ENCODE measurements around the gene POC1A.

The POC1A gene

DNA sequence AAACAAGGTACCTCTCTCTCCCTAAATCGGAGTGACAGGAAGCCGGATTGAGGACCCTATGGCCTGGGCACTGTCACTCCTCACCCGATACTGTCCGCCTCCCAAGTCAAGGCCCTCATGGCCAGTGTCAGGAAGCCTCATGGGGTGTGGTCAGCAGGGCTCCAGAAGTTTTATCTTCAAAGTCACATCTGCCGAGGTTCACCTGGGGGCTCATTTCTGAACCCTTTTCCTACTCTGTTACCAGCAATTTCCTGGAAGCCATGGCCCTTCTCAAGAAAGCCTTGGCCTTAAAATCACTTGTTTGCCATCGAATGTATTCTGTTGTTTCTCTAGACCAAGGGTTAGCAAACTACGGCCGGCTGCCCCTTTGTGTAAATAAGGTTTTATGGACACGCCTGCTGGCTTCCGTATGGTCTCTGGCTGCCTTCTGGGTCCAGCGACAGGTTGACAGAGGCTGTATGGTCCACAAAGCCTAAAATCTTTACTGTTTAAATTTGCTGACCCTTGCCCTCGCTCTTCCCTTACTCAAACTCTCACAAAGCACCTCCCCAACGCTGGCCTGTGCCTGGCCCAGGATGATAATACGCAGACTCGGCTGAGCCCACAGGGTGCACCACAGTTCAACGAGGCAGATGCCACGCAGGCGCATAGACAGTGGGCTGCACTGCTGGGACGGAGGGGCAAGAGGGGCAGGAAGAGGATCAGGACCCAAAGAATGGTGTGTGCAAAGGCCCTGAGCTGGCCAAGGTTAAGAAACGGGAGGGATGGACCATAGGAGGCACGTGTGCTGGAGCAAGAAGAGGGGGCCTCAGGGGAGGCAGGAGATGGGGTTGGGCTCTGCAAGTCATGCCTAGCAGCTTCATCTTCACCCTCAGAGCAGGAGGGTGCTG is 73.1 kb downstream of the POC1A start:
- Histone ChIP-seq H3K9ac (ENCODE audit: low read length) (no peak overlapping the region), H3K9me3 (ENCODE audit: control insufficient read depth, insufficient read depth, low read depth, low read length) (no peaks in the 10 kb centered on the region), H3K4me3 (ENCODE audit: low read depth, low read length) (no peak overlapping the region), H3K27ac (ENCODE audit: low read depth, low read length) (no peak overlapping the region), H3K4me1 (ENCODE audit: control insufficient read depth, insufficient read depth, low read length) (peaks cover 3% of the 10 kb centered on the region; the same call in 1 of the 2 replicates), H3K36me3 (ENCODE audit: control insufficient read depth, insufficient read depth, low read length) (peaks cover 5% of the 10 kb centered on the region; the same call in 1 of the 2 replicates), H3K27me3 (ENCODE audit: control insufficient read depth, insufficient read depth, low read length) (no peaks in the 10 kb centered on the region)

DNA sequence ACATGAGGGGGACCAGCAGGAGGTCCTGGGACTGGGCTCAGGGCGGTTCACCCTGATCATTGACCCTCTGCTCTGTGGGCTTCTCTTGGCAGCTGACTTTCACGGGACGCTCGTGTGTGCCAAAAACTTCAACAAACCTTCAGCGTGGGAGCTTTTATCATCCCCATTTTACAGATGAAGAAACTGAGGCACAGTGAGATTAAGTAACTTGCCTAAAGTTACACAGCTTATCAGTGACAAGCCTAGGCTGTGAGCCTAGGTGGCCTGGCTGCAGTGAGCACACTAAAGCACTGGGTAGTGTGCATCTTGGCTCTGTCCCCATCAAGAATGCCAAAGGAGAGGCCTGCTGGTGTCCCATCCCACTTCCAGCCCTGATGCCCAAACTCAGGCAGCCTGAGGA is 74.3 kb downstream of the POC1A start:
- Histone ChIP-seq H3K9ac (ENCODE audit: low read length) (no peak overlapping the region), H3K27me3 (ENCODE audit: control insufficient read depth, insufficient read depth, low read length) (no peaks in the 10 kb centered on the region), H3K4me1 (ENCODE audit: control insufficient read depth, insufficient read depth, low read length) (peaks cover 3% of the 10 kb centered on the region; the same call in 1 of the 2 replicates), H3K9me3 (ENCODE audit: control insufficient read depth, insufficient read depth, low read depth, low read length) (no peaks in the 10 kb centered on the region), H3K27ac (ENCODE audit: low read depth, low read length) (no peak overlapping the region), H3K4me3 (ENCODE audit: low read depth, low read length) (no peak overlapping the region), H3K36me3 (ENCODE audit: control insufficient read depth, insufficient read depth, low read length) (peaks cover 15% of the 10 kb centered on the region)

DNA sequence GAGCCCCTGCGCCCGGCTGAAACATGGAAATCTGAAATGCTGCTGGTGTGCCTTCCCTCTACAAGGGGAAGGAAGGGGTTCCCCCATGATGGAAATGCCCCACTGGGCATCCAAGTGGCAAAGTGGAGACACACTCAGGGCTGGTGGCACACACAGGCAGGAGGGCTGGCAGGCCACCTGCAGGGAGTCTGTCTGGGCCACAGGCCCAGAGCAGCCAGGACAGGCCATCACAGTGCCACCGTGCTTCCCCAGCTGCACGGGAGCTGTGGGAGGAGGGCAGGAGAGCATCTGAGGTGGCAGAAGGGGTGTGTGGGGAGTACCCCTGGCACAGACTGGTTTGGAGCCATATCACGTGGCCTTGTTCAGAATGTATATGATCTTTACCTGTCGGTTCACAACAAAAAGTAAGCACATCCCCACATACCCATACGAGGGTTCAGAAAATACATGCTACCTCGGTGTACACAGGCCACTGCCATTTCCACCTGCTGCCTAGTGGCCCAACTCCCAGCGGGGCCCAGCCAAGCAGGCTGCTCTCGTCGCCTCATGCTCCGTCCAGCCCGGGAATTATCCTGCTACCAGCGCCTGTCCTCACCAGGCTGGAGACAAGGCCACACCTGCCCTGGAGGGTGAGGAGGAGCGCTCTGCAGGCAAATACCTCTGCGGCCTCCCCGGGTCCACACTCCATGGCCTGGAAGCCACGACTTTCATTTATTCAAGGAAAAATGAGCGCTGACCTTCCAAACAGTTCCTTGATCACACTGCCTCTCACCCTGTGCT is 75.3 kb downstream of the POC1A start:
- no peak overlapping the region for H3K27ac ChIP-seq (ENCODE audit: low read depth, low read length)
- H3K36me3 ChIP-seq (ENCODE audit: control insufficient read depth, insufficient read depth, low read length) = peaks cover 24% of the 10 kb centered on the region

DNA sequence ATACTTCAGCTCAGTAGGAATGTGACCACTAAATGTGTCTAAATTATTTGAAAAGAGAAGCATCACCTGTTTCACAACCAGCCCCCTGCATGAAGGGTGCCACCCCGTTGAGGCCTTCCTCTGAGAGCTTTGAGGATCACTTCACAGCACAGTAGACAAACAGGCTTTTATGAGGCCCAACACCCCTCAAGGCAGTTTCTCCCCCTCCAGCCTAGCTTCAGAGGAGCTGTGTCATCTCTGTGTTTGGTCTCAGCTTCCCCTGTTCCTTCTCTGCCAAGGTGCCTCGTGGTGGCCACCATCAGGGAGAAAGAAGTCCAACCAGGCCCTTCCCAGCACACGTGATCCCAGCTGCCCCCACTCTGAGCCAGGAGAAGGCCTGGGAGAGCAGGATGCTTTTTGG is 76.3 kb downstream of the POC1A start:
- Histone ChIP-seq H3K4me3 (ENCODE audit: low read depth, low read length) (no peak overlapping the region), H3K9me3 (ENCODE audit: control insufficient read depth, insufficient read depth, low read depth, low read length) (no peaks in the 10 kb centered on the region), H3K36me3 (ENCODE audit: control insufficient read depth, insufficient read depth, low read length) (peaks cover 27% of the 10 kb centered on the region), H3K9ac (ENCODE audit: low read length) (no peak overlapping the region), H3K27me3 (ENCODE audit: control insufficient read depth, insufficient read depth, low read length) (no peaks in the 10 kb centered on the region), H3K4me1 (ENCODE audit: control insufficient read depth, insufficient read depth, low read length) (peaks cover 3% of the 10 kb centered on the region; the same call in 1 of the 2 replicates), H3K27ac (ENCODE audit: low read depth, low read length) (no peak overlapping the region)

More for the DNA sequence above, 75.3 kb downstream of the POC1A start:
- Histone ChIP-seq H3K4me1 (ENCODE audit: control insufficient read depth, insufficient read depth, low read length) (peaks cover 3% of the 10 kb centered on the region; the same call in 1 of the 2 replicates), H3K9ac (ENCODE audit: low read length) (no peak overlapping the region), H3K4me3 (ENCODE audit: low read depth, low read length) (no peak overlapping the region), H3K27me3 (ENCODE audit: control insufficient read depth, insufficient read depth, low read length) (no peaks in the 10 kb centered on the region), H3K9me3 (ENCODE audit: control insufficient read depth, insufficient read depth, low read depth, low read length) (no peaks in the 10 kb centered on the region)

DNA sequence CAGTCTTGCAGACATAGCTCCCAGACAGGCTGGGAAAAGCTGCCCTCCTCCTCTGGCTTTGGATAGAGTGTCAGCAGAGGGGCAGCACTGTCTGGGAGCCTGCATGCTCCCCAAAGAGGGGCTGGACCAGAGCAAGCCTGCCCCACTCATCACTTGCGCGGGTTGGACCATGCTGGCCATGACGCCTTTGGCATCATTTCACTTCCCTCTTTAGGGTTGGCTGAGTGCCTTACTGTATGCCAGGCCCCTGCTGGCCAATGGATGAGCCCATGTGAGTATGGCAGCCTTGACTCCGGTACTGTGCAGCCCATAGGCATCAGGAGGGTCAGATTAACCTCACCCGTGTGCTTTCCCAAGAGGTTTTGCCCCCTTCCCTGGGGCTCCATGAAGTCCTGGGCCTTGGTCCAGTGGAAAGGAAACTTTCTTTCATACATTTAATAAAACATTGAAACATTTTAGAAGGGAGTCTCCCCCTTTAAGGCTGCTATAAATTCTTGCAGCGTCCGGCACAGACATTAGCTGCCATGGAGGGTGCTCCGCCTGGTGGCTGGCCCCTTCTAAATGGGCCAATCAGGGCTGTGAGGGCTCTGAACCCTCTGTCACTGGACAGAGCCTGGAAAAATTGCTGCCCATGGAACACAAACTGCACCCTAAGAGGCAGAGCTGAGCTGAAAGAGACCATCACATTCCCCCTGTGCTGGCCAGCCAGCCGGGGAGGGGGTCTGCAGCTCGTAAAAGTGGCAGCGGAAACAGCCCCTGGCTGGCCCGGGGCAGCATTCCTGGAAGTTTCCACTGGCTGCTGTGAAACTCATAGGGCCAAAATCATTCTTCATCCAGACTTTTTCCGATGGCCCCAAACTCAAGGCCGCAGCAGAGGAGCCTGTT is 77.1 kb downstream of the POC1A start:
- H3K4me1 ChIP-seq (ENCODE audit: control insufficient read depth, insufficient read depth, low read length) = peaks cover 3% of the 10 kb centered on the region; the same call in 1 of the 2 replicates
- no peaks in the 10 kb centered on the region for H3K9me3 ChIP-seq (ENCODE audit: control insufficient read depth, insufficient read depth, low read depth, low read length)
- peaks cover 28% of the 10 kb centered on the region for H3K36me3 ChIP-seq (ENCODE audit: control insufficient read depth, insufficient read depth, low read length)
- no peak overlapping the region; the same call in 1 of the 2 replicates for H3K27ac ChIP-seq (ENCODE audit: low read depth, low read length)
- H3K27me3 ChIP-seq (ENCODE audit: control insufficient read depth, insufficient read depth, low read length) = no peaks in the 10 kb centered on the region
- no peak overlapping the region for H3K9ac ChIP-seq (ENCODE audit: low read length)
- H3K4me3 ChIP-seq (ENCODE audit: low read depth, low read length) = no peak overlapping the region

DNA sequence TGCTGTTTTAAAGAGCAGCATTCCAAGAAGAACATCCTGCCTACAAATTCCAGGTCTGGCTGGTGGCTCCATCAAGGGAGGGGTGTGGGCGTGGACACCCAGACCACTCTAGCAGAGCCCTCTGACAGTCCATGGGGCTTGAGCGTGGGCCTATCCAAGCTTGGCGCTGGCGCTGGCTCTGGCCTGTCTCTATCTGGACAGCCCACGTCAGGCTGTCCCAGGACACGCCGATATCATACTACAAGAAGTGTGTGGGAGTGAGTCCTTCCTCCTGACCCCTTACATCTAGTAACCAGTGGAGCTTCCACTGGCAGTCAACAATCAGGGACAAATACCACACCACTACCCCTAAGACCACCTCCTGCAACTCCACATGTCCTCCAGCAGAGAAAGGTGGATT is 80.7 kb downstream of the POC1A start:
- Histone ChIP-seq H3K36me3 (ENCODE audit: control insufficient read depth, insufficient read depth, low read length) (peaks cover 24% of the 10 kb centered on the region), H3K27me3 (ENCODE audit: control insufficient read depth, insufficient read depth, low read length) (no peaks in the 10 kb centered on the region), H3K4me3 (ENCODE audit: low read depth, low read length) (no peak overlapping the region), H3K9me3 (ENCODE audit: control insufficient read depth, insufficient read depth, low read depth, low read length) (no peaks in the 10 kb centered on the region), H3K27ac (ENCODE audit: low read depth, low read length) (no peak overlapping the region), H3K9ac (ENCODE audit: low read length) (no peak overlapping the region), H3K4me1 (ENCODE audit: control insufficient read depth, insufficient read depth, low read length) (peaks cover 3% of the 10 kb centered on the region; the same call in 1 of the 2 replicates)

DNA sequence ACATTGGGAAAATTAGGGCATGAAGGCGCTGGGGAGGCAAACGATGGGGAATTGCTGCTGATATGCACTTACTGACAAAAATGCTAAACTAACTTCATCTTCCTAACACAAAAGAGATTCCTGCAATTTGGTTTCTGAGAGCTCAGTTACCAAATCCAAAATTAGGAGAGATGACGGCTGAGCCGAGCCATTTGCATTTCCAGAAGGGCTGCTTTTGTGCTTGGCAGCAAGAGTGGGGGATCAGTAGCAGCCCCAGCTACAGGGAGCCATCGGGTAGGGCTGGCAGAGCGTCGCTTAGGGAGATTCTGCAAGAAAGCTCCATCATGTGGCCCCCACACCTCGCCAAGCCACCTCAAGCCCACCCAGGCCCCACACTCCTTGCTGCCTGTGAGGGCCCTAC is 81.8 kb downstream of the POC1A start:
- Histone ChIP-seq H3K9ac (ENCODE audit: low read length) (no peak overlapping the region), H3K36me3 (ENCODE audit: control insufficient read depth, insufficient read depth, low read length) (peaks cover 24% of the 10 kb centered on the region), H3K4me3 (ENCODE audit: low read depth, low read length) (no peak overlapping the region), H3K4me1 (ENCODE audit: control insufficient read depth, insufficient read depth, low read length) (no peaks in the 10 kb centered on the region), H3K27me3 (ENCODE audit: control insufficient read depth, insufficient read depth, low read length) (no peaks in the 10 kb centered on the region), H3K27ac (ENCODE audit: low read depth, low read length) (no peak overlapping the region), H3K9me3 (ENCODE audit: control insufficient read depth, insufficient read depth, low read depth, low read length) (no peaks in the 10 kb centered on the region)

DNA sequence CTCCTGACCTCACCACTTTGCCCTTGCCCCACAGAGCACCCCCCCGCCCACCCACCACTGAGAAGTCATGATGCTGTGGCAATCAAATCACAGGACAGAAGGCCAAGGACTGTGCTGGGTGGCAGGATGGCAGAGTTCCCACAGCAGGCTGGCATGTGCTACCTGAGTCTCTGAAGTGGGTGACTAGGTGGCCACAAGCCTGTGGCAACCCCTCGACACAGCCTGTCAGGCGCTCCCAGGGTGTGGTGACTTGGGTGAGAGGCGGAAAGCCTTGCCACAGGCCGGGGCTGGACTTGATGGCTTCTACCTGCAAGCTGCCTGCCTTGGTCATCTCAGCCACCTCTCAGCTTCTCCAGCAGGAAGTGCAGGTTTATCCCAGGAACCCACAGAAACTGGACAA is 82.2 kb downstream of the POC1A start:
- H3K27me3 ChIP-seq (ENCODE audit: control insufficient read depth, insufficient read depth, low read length) = no peaks in the 10 kb centered on the region
- no peaks in the 10 kb centered on the region for H3K9me3 ChIP-seq (ENCODE audit: control insufficient read depth, insufficient read depth, low read depth, low read length)
- no peak overlapping the region for H3K4me3 ChIP-seq (ENCODE audit: low read depth, low read length)

DNA sequence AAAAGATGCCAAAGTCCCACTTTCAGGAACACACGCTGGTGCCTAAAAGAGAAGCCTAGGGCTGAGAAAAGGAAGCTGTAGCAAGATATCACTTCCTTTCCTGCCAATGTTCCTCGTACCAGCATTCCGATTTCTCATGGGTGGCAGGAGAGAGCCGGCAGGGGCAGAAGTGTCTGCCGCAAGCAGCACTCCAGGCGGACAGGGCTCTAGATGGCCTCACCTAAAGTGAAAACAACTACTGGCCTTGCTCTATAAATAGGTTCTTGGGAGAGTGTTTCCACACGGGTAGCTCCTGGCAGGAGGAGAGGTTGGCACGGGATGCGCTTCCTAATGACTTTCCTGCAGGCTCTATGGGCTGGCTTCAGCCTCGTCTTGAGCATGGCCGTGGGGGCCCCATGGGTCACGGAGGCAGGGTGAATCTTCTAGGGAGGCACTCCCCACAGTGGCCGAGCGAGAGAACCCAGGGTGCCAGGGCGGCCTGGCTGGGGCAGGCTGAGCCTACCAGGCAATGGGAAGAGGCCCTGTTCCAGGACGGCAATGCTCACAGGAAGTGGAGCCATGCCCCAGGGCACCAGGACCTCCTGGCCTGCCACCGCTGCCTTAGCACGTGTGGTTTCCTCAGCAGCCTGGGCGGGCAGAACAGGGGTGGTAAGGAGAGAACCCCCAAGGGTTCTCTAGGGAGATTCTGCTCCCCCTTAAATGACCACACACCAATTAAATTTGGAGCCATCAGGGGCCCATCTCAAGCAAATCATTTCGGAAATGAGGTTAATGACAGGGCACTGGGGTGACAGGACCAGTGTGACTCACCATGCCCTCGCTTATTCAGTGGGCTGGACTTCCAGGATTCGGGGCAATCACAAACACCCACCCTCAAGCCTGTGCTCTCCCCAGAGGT is 83.2 kb downstream of the POC1A start:
- Histone ChIP-seq H3K9ac (ENCODE audit: low read length) (no peak overlapping the region), H3K27ac (ENCODE audit: low read depth, low read length) (no peak overlapping the region), H3K27me3 (ENCODE audit: control insufficient read depth, insufficient read depth, low read length) (no peaks in the 10 kb centered on the region), H3K4me3 (ENCODE audit: low read depth, low read length) (no peak overlapping the region), H3K36me3 (ENCODE audit: control insufficient read depth, insufficient read depth, low read length) (peaks cover 24% of the 10 kb centered on the region), H3K4me1 (ENCODE audit: control insufficient read depth, insufficient read depth, low read length) (no peaks in the 10 kb centered on the region), H3K9me3 (ENCODE audit: control insufficient read depth, insufficient read depth, low read depth, low read length) (no peaks in the 10 kb centered on the region)

More for the DNA sequence above, 82.2 kb downstream of the POC1A start:
- H3K9ac ChIP-seq (ENCODE audit: low read length) = no peak overlapping the region
- peaks cover 24% of the 10 kb centered on the region for H3K36me3 ChIP-seq (ENCODE audit: control insufficient read depth, insufficient read depth, low read length)
- H3K4me1 ChIP-seq (ENCODE audit: control insufficient read depth, insufficient read depth, low read length) = no peaks in the 10 kb centered on the region
- no peak overlapping the region for H3K27ac ChIP-seq (ENCODE audit: low read depth, low read length)

DNA sequence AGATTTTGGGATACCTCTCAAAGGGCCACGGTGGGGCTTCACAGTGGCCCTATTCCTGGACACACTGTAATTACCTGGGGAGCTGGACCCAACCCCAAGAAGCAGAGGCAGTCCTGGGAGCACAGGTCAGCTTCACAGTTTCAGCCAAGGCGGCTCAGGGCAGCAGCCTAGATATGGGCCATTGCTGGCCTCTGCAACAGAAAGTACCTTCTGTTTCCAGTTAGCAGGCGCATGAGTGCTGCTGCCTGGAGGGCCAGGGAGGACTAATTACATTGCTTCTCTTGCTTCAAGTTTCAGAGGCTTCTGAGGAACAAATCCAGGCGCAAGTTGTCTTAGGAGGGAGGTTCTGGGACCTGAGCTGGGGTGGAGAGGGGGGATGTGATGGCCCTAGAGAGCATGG is 84.4 kb downstream of the POC1A start:
- H3K9ac ChIP-seq (ENCODE audit: low read length) = no peak overlapping the region
- H3K27me3 ChIP-seq (ENCODE audit: control insufficient read depth, insufficient read depth, low read length) = no peaks in the 10 kb centered on the region
- H3K9me3 ChIP-seq (ENCODE audit: control insufficient read depth, insufficient read depth, low read depth, low read length) = no peaks in the 10 kb centered on the region
- no peak overlapping the region for H3K27ac ChIP-seq (ENCODE audit: low read depth, low read length)
- no peaks in the 10 kb centered on the region; the same call in 1 of the 2 replicates for H3K4me1 ChIP-seq (ENCODE audit: control insufficient read depth, insufficient read depth, low read length)
- peaks cover 14% of the 10 kb centered on the region for H3K36me3 ChIP-seq (ENCODE audit: control insufficient read depth, insufficient read depth, low read length)
- H3K4me3 ChIP-seq (ENCODE audit: low read depth, low read length) = no peak overlapping the region

Data from HUES6 (cell line).